MM.1S (cell line): ENCODE data around the gene PSMC6.

Experiments used
- DNase-seq: peaks from one replicate; pipeline ENCODE4 v3.0.0-alpha.2; 2015
- H2AFZ ChIP-seq: fragments of 300-600 bp; sonication (generic); 2 replicates; pipeline ENCODE4 v1.6.0; 2016; ENCODE audit warnings: antibody characterized with exemption, low read length
- H3F3A ChIP-seq: fragments of 300-600 bp; sonication (generic); 2 replicates; pipeline ENCODE4 v1.6.1; 2016; ENCODE audit warnings: mild to moderate bottlenecking, antibody characterized with exemption, low read length, moderate library complexity, mixed read lengths; ENCODE audit not compliant: insufficient read depth
- H3K27ac ChIP-seq: fragments of 300-600 bp; sonication (generic); 2 replicates; pipeline ENCODE4 v1.5.1; 2016; ENCODE audit warnings: mild to moderate bottlenecking, low read length
- H3K27me3 ChIP-seq: fragments of 300-600 bp; sonication (generic); replicated peaks from 2 replicates; pipeline ENCODE4 v1.6.0; 2016; ENCODE audit warnings: low read length; ENCODE audit not compliant: insufficient read depth
- H3K36me3 ChIP-seq: fragments of 300-600 bp; sonication (generic); replicated peaks from 2 replicates; pipeline ENCODE4 v1.6.1; 2016; ENCODE audit warnings: mild to moderate bottlenecking, low read length, mixed read lengths; ENCODE audit not compliant: insufficient read depth
- H3K4me1 ChIP-seq: fragments of 300-600 bp; sonication (generic); 2 replicates; pipeline ENCODE4 v1.6.1; 2016; ENCODE audit warnings: low read length, mixed read lengths
- H3K4me2 ChIP-seq: fragments of 300-600 bp; sonication (generic); 2 replicates; pipeline ENCODE4 v1.6.0; 2016; ENCODE audit warnings: low read depth, low read length
- H3K4me3 ChIP-seq: fragments of 300-600 bp; sonication (generic); 2 replicates; pipeline ENCODE4 v1.5.1; 2016; ENCODE audit warnings: low read length, mixed read lengths
- H3K79me2 ChIP-seq: fragments of 300-600 bp; sonication (generic); 2 replicates; pipeline ENCODE4 v1.6.1; 2016; ENCODE audit warnings: mixed run types, low read length, mixed read lengths
- H3K9ac ChIP-seq: fragments of 300-600 bp; sonication (generic); 2 replicates; pipeline ENCODE4 v1.6.1; 2016; ENCODE audit warnings: low read length, mixed read lengths
- H3K9me2 ChIP-seq: fragments of 300-600 bp; sonication (generic); replicated peaks from 2 replicates; pipeline ENCODE4 v1.6.1; 2016; ENCODE audit warnings: mild to moderate bottlenecking, low read length, mixed read lengths; ENCODE audit not compliant: insufficient read depth
- H3K9me3 ChIP-seq: fragments of 300-600 bp; sonication (generic); replicated peaks from 2 replicates; pipeline ENCODE4 v1.6.1; 2016; ENCODE audit warnings: mild to moderate bottlenecking, low read length, mixed read lengths; ENCODE audit not compliant: insufficient read depth
- H4K20me1 ChIP-seq: fragments of 300-600 bp; sonication (generic); 2 replicates; pipeline ENCODE4 v1.6.1; 2016; ENCODE audit warnings: mild to moderate bottlenecking, low read length, moderate library complexity, mixed read lengths; ENCODE audit not compliant: insufficient read depth
- CTCF ChIP-seq: fragments of 300-600 bp; sonication (generic); IDR thresholded peaks from 2 replicates; pipeline ENCODE4 v1.5.1; 2016; ENCODE audit warnings: antibody characterized with exemption, low read length, mixed read lengths
- EZH2 ChIP-seq: fragments of 300-600 bp; sonication (generic); optimal IDR thresholded peaks from 2 replicates; pipeline ENCODE3; 2017; ENCODE audit warnings: low read depth, mild to moderate bottlenecking, antibody characterized with exemption, low read length, mixed read lengths
- EZH2phosphoT487 ChIP-seq: fragments of 300-600 bp; sonication (generic); IDR thresholded peaks from 2 replicates; pipeline ENCODE4 v1.6.1; 2018; ENCODE audit warnings: antibody characterized with exemption, low read length

Gene PSMC6

GRCh38 chr14:52706286-52706685 lies 714 bp upstream of the PSMC6 start:
- H3K9me3 ChIP-seq: no peaks in the 10 kb centered on the region
- H3K9ac ChIP-seq: peak overlapping the region; percentile 85; the same call in 1 of the 2 replicates
- no peak for DNase-seq
- H3K79me2 ChIP-seq: peaks cover 36% of the 10 kb centered on the region
- H3K4me2 ChIP-seq: peak overlapping the region; percentile 57
- H3K27ac ChIP-seq: peak overlapping the region; percentile 61; the same call in 1 of the 2 replicates
- no peaks in the 10 kb centered on the region for H3K9me2 ChIP-seq
- no peak for TF ChIP-seq EZH2
- no peak for TF ChIP-seq EZH2phosphoT487
- no peak for TF ChIP-seq CTCF
- H3F3A ChIP-seq: no peaks in the 10 kb centered on the region
- H2AFZ ChIP-seq: peak overlapping the region; percentile 93
- peak overlapping the region; percentile 65; the same call in 1 of the 2 replicates for H3K4me3 ChIP-seq
- H3K36me3 ChIP-seq: no peaks in the 10 kb centered on the region
- no peaks in the 10 kb centered on the region for H4K20me1 ChIP-seq
- no peaks in the 10 kb centered on the region for H3K4me1 ChIP-seq
- no peaks in the 10 kb centered on the region for H3K27me3 ChIP-seq

GRCh38 chr14:52711666-52712065 lies 4.7 kb downstream of the PSMC6 start:
- Histone ChIP-seq H3K4me1 (no peaks in the 10 kb centered on the region), H3K9me2 (no peaks in the 10 kb centered on the region), H3K27me3 (no peaks in the 10 kb centered on the region), H3K9ac (no peak overlapping the region), H4K20me1 (no peaks in the 10 kb centered on the region), H3K36me3 (no peaks in the 10 kb centered on the region), H3K4me2 (no peak overlapping the region), H3K79me2 (peaks cover 47% of the 10 kb centered on the region), H3F3A (no peaks in the 10 kb centered on the region; the same call in 1 of the 2 replicates), H3K27ac (no peak overlapping the region), H3K9me3 (no peaks in the 10 kb centered on the region), H3K4me3 (no peak overlapping the region), H2AFZ (no peak overlapping the region)
- no peak for DNase-seq
- TF ChIP-seq EZH2 (no peak), EZH2phosphoT487 (no peak), CTCF (no peak)

GRCh38 chr14:52716155-52716554 lies 9.2 kb downstream of the PSMC6 start:
- no peaks in the 10 kb centered on the region for H3K27me3 ChIP-seq
- H3K9me3 ChIP-seq: no peaks in the 10 kb centered on the region
- no peak overlapping the region for H2AFZ ChIP-seq
- no peak overlapping the region for H3K4me3 ChIP-seq
- no peaks in the 10 kb centered on the region for H4K20me1 ChIP-seq
- no peak overlapping the region for H3K27ac ChIP-seq
- no peak for DNase-seq
- H3K4me1 ChIP-seq: no peaks in the 10 kb centered on the region
- H3K9ac ChIP-seq: no peak overlapping the region
- no peaks in the 10 kb centered on the region; the same call in 1 of the 2 replicates for H3F3A ChIP-seq
- H3K79me2 ChIP-seq: peaks cover 12% of the 10 kb centered on the region
- H3K36me3 ChIP-seq: no peaks in the 10 kb centered on the region; the same call in 1 of the 2 replicates
- H3K9me2 ChIP-seq: no peaks in the 10 kb centered on the region
- H3K4me2 ChIP-seq: no peak overlapping the region
- TF ChIP-seq EZH2phosphoT487: no peak
- no peak for TF ChIP-seq EZH2
- no peak for TF ChIP-seq CTCF
